Heart right ventricle (tissue), 16 donors: ENCODE measurements around the gene RNF115. TPM values are rescaled to one million over a fixed set of nuclear protein-coding genes. Genes with fewer than 3 reads are reported as not detected.
"Not testable (repeated sequence)": the region's sequence is repeated elsewhere in the genome, so short reads cannot be mapped to it uniquely, and the experiment has no call there.

ENCODE experiments used
- ATAC-seq, 8 donors: fragments of 200-7000 bp; cut with Tn5 transposase; one replicate each; pipeline ENCODE4 v1.9.1; 2020; ENCODE audit warnings: mild to moderate bottlenecking in 8 of 8, moderate library complexity in 8 of 8, moderate number of reproducible peaks in 1 of 8
- DNase-seq, 2 donors: peaks; one replicate each; pipeline ENCODE4 v3.0.0-alpha.2; 2020
- H3K27ac ChIP-seq, 10 donors: fragments of 200-600 bp; sonication (generic) in 2 of 10; one replicate each; pipeline versions ENCODE4 v1.5.0 to v1.8.0; 2020 to 2022; ENCODE audit warnings: mild to moderate bottlenecking in 3 of 10
- H3K27me3 ChIP-seq, 7 donors: fragments of 200-600 bp; one replicate each; pipeline ENCODE4 v1.8.0; 2021 to 2022; ENCODE audit warnings: mild to moderate bottlenecking in 2 of 7
- H3K36me3 ChIP-seq, 9 donors: fragments of 200-600 bp; sonication (generic) in 1 of 9; one replicate each; pipeline versions ENCODE4 v1.5.0 to v1.8.0; 2020 to 2022; ENCODE audit warnings: mild to moderate bottlenecking in 2 of 9
- H3K4me1 ChIP-seq, 9 donors: fragments of 200-600 bp; sonication (generic) in 1 of 9; one replicate each; pipeline versions ENCODE4 v1.5.0 to v1.8.0; 2020 to 2022; ENCODE audit warnings: mild to moderate bottlenecking in 4 of 9
- H3K4me3 ChIP-seq, 10 donors: fragments of 200-600 bp; sonication (generic) in 2 of 10; one replicate each; pipeline versions ENCODE4 v1.5.0 to v1.8.0; 2020 to 2022; ENCODE audit warnings: mild to moderate bottlenecking in 7 of 10, moderate library complexity in 2 of 10
- H3K9me3 ChIP-seq, 11 donors: fragments of 200-600 bp in 10 of 11; sonication (generic) in 2 of 11; one replicate each; pipeline versions ENCODE4 v1.5.0 to v1.8.0; 2013 to 2022; ENCODE audit warnings: mild to moderate bottlenecking in 2 of 11, control low read depth in 1 of 11, moderate library complexity in 1 of 11
- CTCF ChIP-seq, 9 donors: fragments of 200-600 bp; sonication (generic) in 2 of 9; IDR thresholded peaks; one replicate each; pipeline versions ENCODE4 v1.5.0 to v1.8.0; 2021 to 2022; ENCODE audit warnings: antibody characterized with exemption in 9 of 9, mild to moderate bottlenecking in 5 of 9, moderate library complexity in 1 of 9
- WGBS, 2 donors: extraction: QIAGEN DNeasy Blood & Tissue Kit; methylation state at CpG; one replicate each; pipeline ENCODE4 v1.1.7; 2013; ENCODE audit warnings: inconsistent platforms in 1 of 2; 5-methylcytosine and 5-hydroxymethylcytosine counted together
- intact Hi-C, 10 donors: fragments of 100-400 bp; cut with DNase I; formaldehyde crosslinking; loops; one replicate each; pipeline versions ENCODE4 v1.11.1 to v1.14.2; 2022
- polyA plus RNA-seq, 2 donors: library from polyadenylated mRNA; stranded (reverse); fragments of 200-250 nt; gene quantifications; one replicate each; pipeline ENCODE4 v1.2.3, GENCODE V29; 2013
- total RNA-seq, 10 donors: library from RNA; stranded (reverse); fragmentation: NEBNext Ultra II Directional in 3 of 10; extraction: Animal tissue kit (Norgen Biotek cat#: 25700) in 3 of 10; gene quantifications; one replicate each; pipeline versions ENCODE4 v1.2.1 to v1.2.4, GENCODE V29; 2021 to 2023
- donor health status: Arrhythmogenic right ventricular cardiomyopathy.
- donor health status: ischemic (EF 13 %, LVEDD 7.1; RV severe dilation, severe dysfunction).
- donor health status: healthy with polysubstance abuse.
- donor health status: DM: no; HTN: yes; CAD: no.
- donor health status: DM: no; HTN: no; CAD: no.
- donor health status: ischemic (EF 25% LVEDD 6.9; RV normal size, moderate dysfunction).
- donor health status: ischemic (EF 25% LVEDD 5.7; RV mildly dilated, moderate dysfunction).
- donor health status: healthy.
- donor health status: DM: yes; HTN: yes; CAD: no.
- donor health status: Ischemic cardiomyopathy.
- donor health status: ischemic (EF 35%, LVEDD 5.7; RV mildly dilated, moderate dysfunction).
- donor health status: nonischemic (EF 11% LVEDD 7.7; RV severe dilation, severe dysfunction).
- donor health status: DM: yes; HTN: yes; CAD: no.
- donor health status: PGD.
- donor health status: ischemic (EF 29% LVEDD 5.4; RV normal size, mild dysfunction).
- donor health status: nonischemic (EF 23%, LVEDD 6.1; RV moderate dilation, normal function).

RNF115 gene
- total and polyA plus RNA-seq, 12 donors: 12.8 to 99.0 (median 48.9) TPM

GRCh38 chr1:145719230-145720079, 104.4 kb downstream of the RNF115 start, which contains the start of gene CD160:
Gene CD160, plus strand, starts transcription at chr1:145719499. Its CDS starts 8,829 bp downstream, at chr1:145728328.
- WGBS, 2 donors: 91 to 93% methylated on average over 12 of the region's 12 CpGs
- Histone ChIP-seq H3K4me1 (peaks cover 0 to 18% (median 10%) of the 10 kb centered on the region in 9 donors), H3K27me3 (peaks cover 0 to 9% (median 0%) of the 10 kb centered on the region in 7 donors), H3K36me3 (no peaks in the 10 kb centered on the region), H3K4me3 (no peak within 1 kb of the TSS), H3K27ac (no peak within 1 kb of the TSS), H3K9me3 (no peaks in the 10 kb centered on the region)
- no peak for ATAC-seq
- intact Hi-C loops: no loop called here
- no peak for DNase-seq
- no peak for TF ChIP-seq CTCF (IDR thresholded peaks at IDR 0.05)

DNA sequence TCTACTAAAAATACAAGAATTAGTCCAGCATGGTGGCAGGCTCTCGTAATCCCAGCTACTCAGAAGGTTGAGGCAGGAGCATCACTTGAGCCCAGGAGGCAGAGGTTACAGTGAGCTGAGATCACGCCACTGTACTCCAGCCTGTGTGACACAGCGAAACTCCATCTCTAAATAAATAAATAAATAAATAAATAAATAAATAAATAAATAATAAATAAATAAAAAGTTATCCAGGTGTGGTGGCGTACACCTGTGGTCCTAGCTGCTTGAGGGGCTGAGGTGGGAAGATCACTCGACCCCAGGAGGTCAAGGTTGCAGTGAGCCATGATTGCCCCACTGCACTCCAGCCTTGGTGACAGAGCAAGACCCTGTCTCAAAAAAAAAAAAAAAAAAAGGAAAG, 105.4 kb downstream of the RNF115 start:
- H3K9me3 ChIP-seq, DNase-seq, H3K36me3 ChIP-seq, H3K27ac ChIP-seq, ATAC-seq, intact Hi-C loops, H3K4me3 ChIP-seq, H3K27me3 ChIP-seq: not testable (repeated sequence)
- WGBS, 2 donors: 97 to 98% methylated on average over 5 of the region's 5 CpGs
- peaks cover 0 to 18% (median 10%) of the 10 kb centered on the region in 9 donors for H3K4me1 ChIP-seq

GRCh38 chr1:145717833-145718232, 106.1 kb downstream of the RNF115 start:
- 60 to 73% methylated on average over 1 of the region's 1 CpG for WGBS, 2 donors
- DNase-seq (no peak), ATAC-seq (no peak)
- intact Hi-C loops: no loop called here
- Histone ChIP-seq H3K4me1 (peaks cover 0 to 18% (median 10%) of the 10 kb centered on the region in 9 donors), H3K4me3 (no peak overlapping the region), H3K9me3 (no peaks in the 10 kb centered on the region), H3K27ac (no peak overlapping the region), H3K27me3 (peaks cover 0 to 9% (median 0%) of the 10 kb centered on the region in 7 donors), H3K36me3 (no peaks in the 10 kb centered on the region)
- no peak for TF ChIP-seq CTCF (IDR thresholded peaks at IDR 0.05)

GRCh38 chr1:145716641-145717345, 107.1 kb downstream of the RNF115 start:
- TF ChIP-seq CTCF (IDR thresholded peaks at IDR 0.05): no peak
- DNase-seq (no peak), ATAC-seq (no peak)
- peaks cover 0 to 17% (median 10%) of the 10 kb centered on the region in 9 donors for H3K4me1 ChIP-seq
- intact Hi-C loops: no loop called here
- peaks cover 0 to 9% (median 0%) of the 10 kb centered on the region in 7 donors for H3K27me3 ChIP-seq
- H3K27ac ChIP-seq: no peak overlapping the region
- H3K36me3 ChIP-seq: no peaks in the 10 kb centered on the region
- H3K4me3 ChIP-seq: no peak overlapping the region
- WGBS, 2 donors: 68 to 76% methylated on average over 10 of the region's 10 CpGs
- no peaks in the 10 kb centered on the region for H3K9me3 ChIP-seq
